Head of caudate nucleus (tissue), 42 donors: ENCODE results near the gene PRAMEF15.
A peak's percentile ranks its signal among the peaks of the same experiment; 100 is the strongest.
"Not testable (repeated sequence)": the region's sequence is repeated elsewhere in the genome, so short reads cannot be mapped to it uniquely, and the experiment has no call there.

Experiments
- DNase-seq, 42 donors: peaks; one replicate each; pipeline versions ENCODE4 v3.0.0 to v3.0.0-alpha.2; 2020 to 2021; ENCODE audit warnings: mixed read lengths in 7 of 42
- intact Hi-C: fragments of 100-400 bp; cut with DNase I; formaldehyde crosslinking; loops from one replicate; pipeline ENCODE4 v1.15.0; 2022

PRAMEF15 gene

DNA sequence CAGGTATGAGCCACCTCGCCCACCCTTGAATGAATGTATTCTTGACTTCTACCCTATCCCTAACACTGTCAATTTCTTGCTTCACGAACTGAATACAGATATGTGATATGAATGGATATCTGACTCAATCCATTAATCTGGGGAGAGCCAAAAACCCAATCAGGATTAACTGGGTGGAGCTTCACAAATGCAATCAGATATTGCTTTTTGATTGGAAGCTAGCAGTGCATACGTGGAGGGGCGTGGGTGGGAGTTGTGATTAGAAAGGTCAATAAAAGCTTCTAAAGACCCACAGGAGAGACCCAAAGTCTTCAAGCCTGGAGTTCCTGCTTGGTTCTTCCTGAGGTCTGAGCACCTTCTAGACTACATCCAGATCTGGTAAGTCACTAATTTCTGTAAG, at the start of gene PRAMEF15:
TSS of gene PRAMEF15 (plus strand) at position 301 of the 400 bp plus-strand sequence. CDS start 2,827 bp downstream, outside the sequence.
- intact Hi-C loops, DNase-seq: not testable (repeated sequence)

GRCh38 chr1:13277016-13277415, 38.4 kb upstream of the PRAMEF15 start:
- DNase-seq, intact Hi-C loops: not testable (repeated sequence)

DNA sequence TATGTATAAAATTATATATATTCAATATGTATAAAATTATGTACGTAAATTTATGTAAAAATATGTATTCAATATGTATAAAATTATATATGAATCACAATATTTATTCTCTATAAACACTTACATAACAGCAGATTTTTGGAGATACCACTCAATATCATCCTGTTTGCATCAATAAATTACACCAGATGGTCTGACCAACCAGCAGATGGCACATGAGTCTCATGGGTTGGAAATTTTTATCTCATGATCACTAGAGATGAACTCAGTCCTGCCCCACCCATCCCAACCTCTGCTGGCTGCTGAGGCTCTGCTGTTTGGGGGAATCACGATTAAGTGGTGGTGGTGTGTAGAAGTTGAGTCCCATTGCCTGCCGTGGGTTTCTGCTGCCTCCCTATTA, 35.8 kb upstream of the PRAMEF15 start:
- intact Hi-C loops = not testable (repeated sequence)

GRCh38 chr1:13285037-13285436, 30.3 kb upstream of the PRAMEF15 start, which contains the start of gene PRAMEF8:
PRAMEF8 (minus strand) TSS chr1:13285137; CDS start chr1:13284091, 1,046 bp downstream.
- intact Hi-C loops, DNase-seq: not testable (repeated sequence)

More for the DNA sequence above, 35.8 kb upstream of the PRAMEF15 start:
- DNase-seq = not testable (repeated sequence)

DNA sequence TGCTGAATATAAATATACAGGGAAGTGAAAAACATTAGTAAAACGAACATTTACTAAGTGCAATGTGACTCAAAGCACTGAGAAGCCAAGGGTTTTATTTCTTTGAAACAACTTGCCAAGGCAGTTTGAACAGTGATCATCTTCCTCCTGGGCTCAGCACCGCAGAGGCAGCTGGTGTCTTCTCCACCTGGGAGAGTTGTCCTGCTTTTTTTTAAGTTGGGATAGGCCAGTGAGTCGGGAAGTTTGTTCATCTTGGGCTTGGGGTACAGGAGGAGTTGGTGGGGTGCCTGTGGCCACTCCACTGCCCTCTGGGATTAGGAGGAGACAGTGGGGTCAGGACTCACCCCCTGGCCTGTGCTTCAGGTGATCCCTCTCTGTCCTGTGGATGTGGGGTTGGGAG, 26.4 kb upstream of the PRAMEF15 start:
- intact Hi-C loops, DNase-seq: not testable (repeated sequence)

DNA sequence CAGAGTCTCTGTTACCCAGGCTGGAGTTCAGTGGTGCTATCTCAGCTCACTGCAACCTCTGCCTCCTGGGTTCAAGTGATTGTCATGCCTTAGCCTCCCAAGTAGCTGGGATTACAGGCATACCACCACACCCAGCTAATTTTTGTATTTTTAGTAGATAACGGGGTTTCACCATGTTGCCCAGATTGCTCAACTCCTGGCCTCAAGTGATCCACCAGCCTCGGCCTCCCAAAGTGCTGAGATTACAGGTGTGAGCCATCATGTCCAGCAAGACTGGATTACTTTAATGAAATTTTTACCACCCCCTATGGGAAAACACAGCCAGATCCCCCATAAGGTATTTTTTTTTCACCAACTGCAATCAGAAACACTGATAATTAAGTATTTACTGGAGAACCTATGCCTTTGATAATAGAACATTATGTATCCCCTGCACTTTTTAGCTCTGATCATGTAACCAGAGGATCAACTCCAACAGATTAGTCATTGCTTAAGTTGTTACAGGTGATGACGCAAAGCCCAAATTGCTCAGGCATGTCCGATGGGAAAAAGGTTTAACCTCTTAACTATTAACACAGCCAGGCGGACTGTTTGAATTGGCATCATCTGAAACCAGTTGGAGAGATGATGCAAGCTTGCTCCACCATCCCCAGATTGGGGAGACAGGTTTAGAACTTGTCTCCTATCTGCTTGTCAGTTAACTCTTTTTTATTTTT, 18.0 kb upstream of the PRAMEF15 start:
- DNase-seq, intact Hi-C loops: not testable (repeated sequence)

DNA sequence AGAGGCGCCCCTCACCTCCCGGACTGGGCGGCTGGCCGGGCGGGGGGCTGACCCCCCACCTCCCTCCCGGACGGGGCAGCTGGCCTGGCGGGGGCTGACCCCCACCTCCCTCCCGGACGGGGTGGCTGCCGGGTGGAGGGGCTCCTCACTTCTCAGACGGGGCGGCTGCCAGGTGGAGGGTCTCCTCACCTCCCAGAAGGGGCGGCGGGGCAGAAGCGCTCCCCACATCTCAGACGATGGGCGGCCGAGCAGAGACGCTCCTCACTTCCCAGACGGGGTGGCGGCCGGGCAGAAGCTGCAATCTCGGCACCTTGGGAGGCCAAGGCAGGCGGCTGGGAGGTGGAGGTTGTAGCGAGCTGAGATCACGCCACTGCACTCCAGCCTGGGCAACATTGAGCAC, 16.7 kb upstream of the PRAMEF15 start:
- intact Hi-C loops, DNase-seq: not testable (repeated sequence)

- intact Hi-C loops, DNase-seq: not testable (repeated sequence)
Measured at GRCh38 chr1:13302197-13302596, 13.2 kb upstream of the PRAMEF15 start.

GRCh38 chr1:13303239-13303638, 12.1 kb upstream of the PRAMEF15 start, which contains the start of gene PRAMEF33:
PRAMEF33 (plus strand) TSS chr1:13303539; CDS start chr1:13305955, 2,416 bp downstream.
- intact Hi-C loops, DNase-seq: not testable (repeated sequence)

DNA sequence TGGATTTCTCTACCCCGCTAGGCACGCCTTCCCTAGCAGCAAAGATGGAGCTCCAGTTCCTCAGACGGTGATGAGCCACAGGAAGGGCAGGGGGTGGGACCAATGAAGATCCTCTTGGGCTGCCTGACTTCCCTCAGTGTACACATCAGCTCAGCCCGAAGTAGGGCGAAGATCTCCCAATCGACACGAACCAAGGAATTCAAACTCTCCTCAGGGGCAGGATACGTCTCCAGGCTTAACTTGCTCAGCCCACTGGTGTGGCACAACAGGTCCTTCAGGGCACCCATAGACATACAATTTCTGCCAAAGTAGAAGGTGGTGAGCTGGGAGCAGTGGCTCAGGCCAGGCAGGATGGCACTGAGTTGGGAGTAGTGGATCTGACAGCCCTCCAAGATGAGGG, 27.1 kb downstream of the PRAMEF15 start:
- DNase-seq, intact Hi-C loops: not testable (repeated sequence)

DNA sequence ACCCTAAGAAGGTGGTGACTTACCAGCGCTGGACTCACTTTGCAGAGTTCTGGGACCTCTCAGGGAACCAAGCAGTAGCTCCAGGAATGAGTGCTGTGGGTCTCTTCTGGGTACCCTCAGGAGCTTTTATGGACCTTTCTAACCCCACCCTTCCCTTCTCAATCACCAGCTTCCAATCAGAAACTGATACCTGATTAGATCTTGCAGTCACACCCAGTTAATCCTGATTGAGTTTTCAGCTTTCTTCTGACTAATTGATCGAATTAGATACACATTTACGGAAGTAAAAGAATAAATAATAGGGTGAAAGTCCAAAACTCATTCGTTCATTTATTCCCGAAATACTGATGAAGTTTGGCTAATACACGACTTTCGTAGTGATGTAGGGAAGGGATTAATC, 31.7 kb downstream of the PRAMEF15 start, which contains the start of gene PRAMEF14:
TSS of gene PRAMEF14 (minus strand) at position 101 of the 400 bp plus-strand sequence. CDS start 1,820 bp downstream, outside the sequence.
- intact Hi-C loops, DNase-seq: not testable (repeated sequence)

DNA sequence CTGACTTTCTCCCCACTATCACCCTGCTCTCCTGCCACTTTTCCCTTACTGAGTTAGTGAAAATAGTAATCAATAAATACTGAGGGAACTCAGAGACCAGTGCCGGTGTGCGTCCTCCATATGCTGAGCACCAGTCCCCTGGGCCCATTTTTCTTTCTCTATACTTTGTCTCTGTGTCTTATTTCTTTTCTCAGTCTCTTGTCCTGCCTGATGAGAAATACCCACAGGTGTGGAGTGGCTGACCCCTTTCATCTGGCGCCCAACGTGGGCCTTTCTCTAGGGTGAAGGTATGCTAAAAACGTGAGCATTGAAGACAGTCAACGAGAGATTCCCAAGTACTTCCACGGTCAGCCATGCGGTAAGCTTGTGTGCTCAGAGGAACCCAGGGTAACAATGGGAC, 38.1 kb downstream of the PRAMEF15 start:
- intact Hi-C loops, DNase-seq: not testable (repeated sequence)

- DNase-seq, intact Hi-C loops: not testable (repeated sequence)
Measured at GRCh38 chr1:13354475-13354874, 39.1 kb downstream of the PRAMEF15 start.

- peak in 23 of 42 donors; percentile 14 to 78 (median 35) for DNase-seq
- intact Hi-C loops = not testable (repeated sequence)
Measured at GRCh38 chr1:13356774-13357173, 41.4 kb downstream of the PRAMEF15 start.

GRCh38 chr1:13362364-13362763, 47.0 kb downstream of the PRAMEF15 start:
- intact Hi-C loops, DNase-seq: not testable (repeated sequence)

- DNase-seq, intact Hi-C loops: not testable (repeated sequence)
Measured at GRCh38 chr1:13364928-13365327, 49.5 kb downstream of the PRAMEF15 start.

DNA sequence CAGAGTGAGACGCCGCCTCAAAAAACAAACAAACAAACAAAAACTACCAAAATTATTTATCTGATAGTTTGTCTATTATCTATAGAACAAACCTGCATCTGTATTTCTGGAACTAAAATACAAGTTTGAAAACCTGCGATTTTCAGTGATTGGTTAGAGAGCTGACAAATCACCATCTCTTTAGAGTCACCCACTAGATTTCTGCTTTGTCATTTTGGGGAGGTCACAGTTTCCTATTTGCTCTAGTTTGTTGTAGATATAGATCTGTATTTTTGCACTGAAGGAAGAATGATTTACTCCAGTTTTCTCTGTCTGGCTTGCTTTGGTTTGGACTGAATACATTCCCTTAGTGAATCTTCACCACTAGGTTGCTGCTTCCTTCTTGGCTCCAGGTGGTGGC, 51.2 kb downstream of the PRAMEF15 start:
- intact Hi-C loops = not testable (repeated sequence)

DNA sequence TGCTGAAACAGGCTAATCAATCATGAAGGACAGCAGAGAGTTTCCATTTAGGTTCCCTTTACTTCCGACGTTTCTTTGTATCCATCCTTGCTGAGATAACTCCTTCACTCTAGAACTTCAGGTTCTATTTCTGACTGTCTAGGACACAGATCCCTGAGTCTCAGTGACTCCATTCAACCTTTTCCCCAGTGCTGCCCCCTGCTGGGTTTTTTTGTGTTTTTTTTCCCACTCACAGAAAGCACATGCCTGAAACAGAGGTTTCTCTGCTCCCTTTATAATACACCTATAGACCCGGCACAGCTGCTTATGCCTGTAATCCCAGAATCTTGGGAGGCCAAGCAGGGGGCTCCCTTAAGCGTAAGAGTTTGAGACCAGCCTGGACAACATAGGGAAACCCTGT, 53.2 kb downstream of the PRAMEF15 start:
- DNase-seq = peak in 34 of 42 donors; percentile 3 to 81 (median 37)

More for the DNA sequence above, 51.2 kb downstream of the PRAMEF15 start:
- DNase-seq = not testable (repeated sequence)

More for the DNA sequence above, 53.2 kb downstream of the PRAMEF15 start:
- intact Hi-C loops = not testable (repeated sequence)
